Smooth muscle cell of the brain vasculature (primary cell): ENCODE results near the gene HDAC9.

Source experiments
- DNase-seq: peaks from one replicate; pipeline ENCODE4 v3.0.0-alpha.2; 2012; ENCODE audit warnings: low read depth, low spot score

HDAC9 gene

GRCh38 chr7:18494821-18495408 is 634 bp upstream of the HDAC9 start:
- no peak for DNase-seq

- no peak for DNase-seq
These were observed 772 bp downstream of the HDAC9 start for GRCh38 chr7:18496341-18496700.

GRCh38 chr7:18497082-18497481 is 1.5 kb downstream of the HDAC9 start:
- DNase-seq, result no peak

GRCh38 chr7:18497800-18498199 is 2.3 kb downstream of the HDAC9 start:
- no peak for DNase-seq

GRCh38 chr7:18498341-18498740 is 2.8 kb downstream of the HDAC9 start:
- no peak for DNase-seq

GRCh38 chr7:18499407-18500177 is 4.0 kb downstream of the HDAC9 start:
- no peak for DNase-seq

- DNase-seq, result no peak
These were observed 7.7 kb downstream of the HDAC9 start for GRCh38 chr7:18503126-18503866.

- no peak for DNase-seq
These were observed 9.4 kb downstream of the HDAC9 start for GRCh38 chr7:18504965-18505364.

- DNase-seq, result no peak
These were observed 10.4 kb downstream of the HDAC9 start for GRCh38 chr7:18505870-18506460.

GRCh38 chr7:18508443-18509427 is 13.2 kb downstream of the HDAC9 start:
- DNase-seq, result peak; percentile 67

GRCh38 chr7:18509481-18509880 is 13.9 kb downstream of the HDAC9 start:
- no peak for DNase-seq

GRCh38 chr7:18511351-18512140 is 16.0 kb downstream of the HDAC9 start:
- DNase-seq, result no peak

- DNase-seq, result no peak
These were observed 17.8 kb downstream of the HDAC9 start for GRCh38 chr7:18513343-18513742.

- no peak for DNase-seq
These were observed 19.5 kb downstream of the HDAC9 start for GRCh38 chr7:18515067-18515466.

GRCh38 chr7:18517646-18518045 is 22.1 kb downstream of the HDAC9 start:
- DNase-seq, result no peak

GRCh38 chr7:18518555-18518954 is 23.0 kb downstream of the HDAC9 start:
- no peak for DNase-seq

- DNase-seq, result no peak
These were observed 25.1 kb downstream of the HDAC9 start for GRCh38 chr7:18520450-18521235.

- DNase-seq, result no peak
These were observed 25.7 kb downstream of the HDAC9 start for GRCh38 chr7:18521236-18521589.

GRCh38 chr7:18521945-18522566 is 26.5 kb downstream of the HDAC9 start:
- no peak for DNase-seq
